ENCODE measurements around the gene LPCAT1. TPM values are rescaled to one million over a fixed set of nuclear protein-coding genes. Genes with fewer than 3 reads are reported as not detected.
"Not testable (repeated sequence)": the region's sequence is repeated elsewhere in the genome, so short reads cannot be mapped to it uniquely, and the experiment has no call there.

LPCAT1 gene
- polyA plus RNA-seq, 4 donors: 50.5 to 56.4 (median 51.4) TPM

DNA sequence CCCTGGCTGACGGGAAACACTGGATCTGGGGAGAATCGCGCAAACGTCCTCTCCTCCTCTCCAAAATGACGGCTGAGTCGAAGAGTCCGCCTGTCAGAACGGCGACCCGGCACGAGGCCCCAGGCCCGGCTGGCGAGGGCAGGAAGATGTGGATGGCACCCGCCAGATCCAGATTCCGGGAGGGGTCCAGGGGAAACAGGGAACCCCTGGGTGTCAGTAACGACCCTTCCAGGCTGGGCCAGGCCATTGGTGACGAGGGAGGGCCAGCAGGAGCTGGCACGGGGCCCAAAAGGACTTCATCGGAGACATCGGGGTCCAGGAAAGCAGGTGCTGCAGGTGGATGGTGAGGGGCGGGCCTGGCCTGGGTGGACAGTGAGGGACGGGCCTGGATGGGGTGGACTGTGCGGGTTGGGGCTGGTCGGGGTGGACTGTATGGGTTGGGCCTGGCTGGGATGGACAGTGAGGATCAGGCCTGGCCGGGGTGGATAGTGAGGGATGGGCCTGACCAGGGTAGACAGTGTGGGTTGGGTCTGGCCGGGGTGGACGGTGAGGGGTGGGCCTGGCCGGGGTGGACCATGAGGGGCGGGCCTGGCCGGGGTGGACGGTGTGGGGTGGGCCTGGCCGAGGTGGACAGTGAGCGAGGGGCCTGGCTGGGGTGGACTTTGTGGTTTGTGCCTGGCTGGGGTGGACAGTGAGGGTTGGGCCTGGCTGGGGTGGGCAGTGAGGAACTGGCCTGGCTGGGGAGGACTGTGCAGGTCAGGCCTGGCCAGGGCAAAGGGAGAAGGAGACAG, 92.5 kb downstream of the LPCAT1 start:
- DNase-seq (ENCODE audit: low read depth in 4 of 4, low spot score in 3 of 4): no peak

DNA sequence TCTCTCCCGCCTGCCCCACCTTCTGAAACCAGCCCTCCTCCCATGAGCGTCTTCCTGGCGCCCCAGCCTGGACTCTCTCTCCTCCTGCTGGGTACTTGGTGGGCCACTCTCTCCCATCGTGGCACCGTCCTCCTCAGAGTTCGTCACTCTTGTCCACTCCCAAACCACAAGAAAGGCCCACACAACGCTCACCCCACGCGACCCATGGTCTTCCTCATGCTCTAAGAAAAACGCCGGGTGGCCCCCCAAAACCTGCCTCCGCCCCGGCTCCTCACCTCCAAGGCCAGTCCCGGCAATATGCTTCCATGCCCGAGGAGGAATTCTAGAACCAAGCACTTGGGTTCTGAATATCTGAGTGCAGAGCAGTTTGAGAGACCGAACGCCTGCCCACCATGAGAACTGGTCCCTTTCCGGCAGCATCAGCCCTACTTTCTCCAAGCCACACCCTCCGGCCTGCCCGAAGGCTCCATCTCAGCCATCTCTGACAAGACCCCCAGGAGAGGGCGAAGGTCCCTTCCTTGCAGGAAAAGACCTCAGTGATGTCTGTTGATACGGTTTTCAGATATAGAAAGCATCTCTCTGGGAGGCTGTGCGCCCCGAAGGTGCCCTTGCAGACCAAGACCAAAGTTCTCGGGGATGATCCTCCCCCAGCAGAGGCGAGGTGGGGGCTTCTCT, 93.5 kb downstream of the LPCAT1 start:
- DNase-seq (ENCODE audit: low read depth in 4 of 4, low spot score in 3 of 4): no peak

DNA sequence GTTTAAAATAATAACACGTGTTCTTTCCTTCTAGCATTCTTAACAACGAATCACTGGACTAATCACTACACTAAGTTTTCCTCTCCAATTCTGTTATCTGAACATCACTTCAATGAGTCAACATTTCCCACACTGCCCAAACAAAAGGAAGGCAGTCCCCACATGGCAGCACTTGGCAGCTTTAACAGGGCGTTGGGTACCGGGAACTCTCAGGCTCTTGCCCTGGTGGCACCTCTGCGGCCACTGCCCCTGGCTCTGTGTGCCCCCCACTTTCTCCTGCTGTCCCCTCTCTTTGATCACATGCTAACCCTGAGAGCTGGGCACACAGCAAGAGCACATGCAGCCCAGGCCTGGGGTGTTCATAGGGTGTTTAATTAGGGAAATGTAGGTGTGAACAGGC, 94.3 kb downstream of the LPCAT1 start:
- no peak for DNase-seq (ENCODE audit: low read depth in 4 of 4, low spot score in 3 of 4)

DNA sequence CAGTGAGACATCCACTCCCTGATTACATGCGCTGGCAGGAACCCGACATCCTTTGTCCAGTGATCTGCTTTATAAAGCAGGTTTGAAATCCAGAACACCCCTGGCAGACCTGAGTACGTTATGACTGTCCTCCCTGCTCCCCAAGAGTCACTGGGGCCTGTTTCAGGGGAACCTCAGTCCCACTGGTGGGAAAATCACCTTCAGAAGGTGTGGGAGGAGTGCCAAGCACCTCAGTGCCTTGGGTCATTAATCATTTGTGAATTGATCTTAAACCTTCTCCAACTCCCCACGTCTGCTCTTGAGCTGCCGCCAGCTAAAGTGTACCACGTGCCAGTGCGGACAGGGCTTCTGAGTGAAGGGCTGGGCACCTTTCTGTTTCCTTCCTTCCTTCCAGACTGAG, 94.7 kb downstream of the LPCAT1 start:
- no peak for DNase-seq (ENCODE audit: low read depth in 4 of 4, low spot score in 3 of 4)

DNA sequence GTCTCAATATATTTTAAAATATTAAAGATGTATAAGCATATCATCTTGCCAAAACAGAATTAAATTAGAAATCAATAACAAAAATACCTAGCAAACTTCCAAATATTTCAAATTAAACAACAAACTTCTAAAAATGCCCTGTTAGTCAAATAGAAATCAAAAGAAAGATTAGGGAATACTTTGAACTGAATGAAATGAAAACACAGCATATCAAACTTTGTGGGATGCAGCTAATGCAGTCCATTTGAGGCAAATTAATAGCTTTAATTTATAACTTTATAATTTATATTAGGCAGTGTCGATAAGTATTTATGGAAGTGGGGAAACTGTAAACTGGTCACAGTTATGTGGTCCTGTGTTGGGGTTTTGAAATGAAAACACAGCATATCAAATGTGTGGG, 95.7 kb downstream of the LPCAT1 start:
- DNase-seq (ENCODE audit: low read depth in 4 of 4, low spot score in 3 of 4): no peak

DNA sequence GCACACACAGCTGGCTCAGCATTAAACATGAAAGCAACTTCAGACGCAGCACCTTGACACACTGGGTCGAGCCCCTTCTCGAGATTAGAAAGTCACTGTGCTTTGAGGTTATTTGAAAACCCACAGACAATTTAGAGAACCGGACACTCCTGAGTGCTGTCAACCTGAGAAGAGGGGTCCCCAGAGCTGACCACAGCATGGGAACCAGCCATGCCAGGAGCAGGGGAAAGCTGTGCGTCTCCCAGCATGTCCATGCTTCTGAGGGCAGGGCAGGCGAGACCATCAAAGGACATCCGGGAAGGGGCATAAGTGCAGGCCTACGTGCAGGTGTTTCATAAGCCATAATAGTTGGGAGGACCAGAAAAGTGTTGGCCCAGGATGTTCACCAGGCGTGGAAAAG, 99.0 kb downstream of the LPCAT1 start:
- no peak for DNase-seq (ENCODE audit: low read depth in 4 of 4, low spot score in 3 of 4)

DNA sequence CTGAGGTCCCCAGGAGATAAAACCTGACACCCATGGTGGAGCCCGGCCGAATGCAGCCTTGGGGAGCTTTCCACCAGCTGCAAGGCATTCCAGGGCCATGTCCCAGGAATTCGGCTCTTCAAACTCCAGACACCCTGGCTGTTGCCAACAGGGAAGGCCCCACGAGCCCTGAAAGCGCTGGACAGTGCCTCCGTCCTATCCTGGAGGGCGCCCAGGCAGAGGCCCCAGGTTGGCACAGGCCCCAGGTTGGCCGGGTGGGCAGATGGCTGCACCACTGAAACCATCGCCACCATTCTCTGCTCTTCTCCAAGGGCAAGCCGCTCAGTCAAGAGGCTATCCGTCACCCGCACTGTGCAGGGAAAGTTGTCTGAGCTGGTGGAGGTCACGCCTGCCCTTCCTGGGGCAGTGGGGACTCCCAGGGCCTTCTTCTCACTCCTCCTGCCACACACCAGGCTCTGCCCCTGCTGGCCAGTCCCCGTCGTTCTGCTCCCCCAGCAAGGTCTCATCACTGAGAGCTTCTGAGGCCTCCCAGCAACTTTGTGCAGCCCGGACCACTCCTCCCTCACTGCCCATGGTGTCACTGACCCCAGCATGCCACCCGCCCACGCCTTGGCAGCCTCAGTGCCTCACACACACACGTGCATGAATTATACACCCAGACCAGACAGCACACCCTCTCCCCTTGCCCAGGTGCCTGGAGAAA, 99.7 kb downstream of the LPCAT1 start:
- DNase-seq (ENCODE audit: low read depth in 4 of 4, low spot score in 3 of 4): no peak

DNA sequence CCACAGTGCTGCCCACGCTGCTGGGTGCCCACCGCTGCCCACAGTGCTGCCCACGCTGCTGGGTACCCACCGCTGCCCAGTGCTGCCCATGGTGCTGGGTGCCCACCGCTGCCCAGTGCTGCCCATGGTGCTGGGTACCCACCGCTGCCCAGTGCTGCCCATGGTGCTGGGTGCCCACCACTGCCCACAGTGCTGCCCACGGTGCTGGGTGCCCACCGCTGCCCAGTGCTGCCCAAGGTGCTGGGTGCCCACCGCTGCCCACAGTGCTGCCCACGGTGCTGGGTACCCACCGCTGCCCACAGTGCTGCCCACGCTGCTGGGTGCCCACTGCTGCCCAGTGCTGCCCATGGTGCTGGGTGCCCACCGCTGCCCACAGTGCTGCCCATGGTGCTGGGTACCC, 101.2 kb downstream of the LPCAT1 start:
- not testable (repeated sequence) for DNase-seq (ENCODE audit: low read depth in 4 of 4, low spot score in 3 of 4)

DNA sequence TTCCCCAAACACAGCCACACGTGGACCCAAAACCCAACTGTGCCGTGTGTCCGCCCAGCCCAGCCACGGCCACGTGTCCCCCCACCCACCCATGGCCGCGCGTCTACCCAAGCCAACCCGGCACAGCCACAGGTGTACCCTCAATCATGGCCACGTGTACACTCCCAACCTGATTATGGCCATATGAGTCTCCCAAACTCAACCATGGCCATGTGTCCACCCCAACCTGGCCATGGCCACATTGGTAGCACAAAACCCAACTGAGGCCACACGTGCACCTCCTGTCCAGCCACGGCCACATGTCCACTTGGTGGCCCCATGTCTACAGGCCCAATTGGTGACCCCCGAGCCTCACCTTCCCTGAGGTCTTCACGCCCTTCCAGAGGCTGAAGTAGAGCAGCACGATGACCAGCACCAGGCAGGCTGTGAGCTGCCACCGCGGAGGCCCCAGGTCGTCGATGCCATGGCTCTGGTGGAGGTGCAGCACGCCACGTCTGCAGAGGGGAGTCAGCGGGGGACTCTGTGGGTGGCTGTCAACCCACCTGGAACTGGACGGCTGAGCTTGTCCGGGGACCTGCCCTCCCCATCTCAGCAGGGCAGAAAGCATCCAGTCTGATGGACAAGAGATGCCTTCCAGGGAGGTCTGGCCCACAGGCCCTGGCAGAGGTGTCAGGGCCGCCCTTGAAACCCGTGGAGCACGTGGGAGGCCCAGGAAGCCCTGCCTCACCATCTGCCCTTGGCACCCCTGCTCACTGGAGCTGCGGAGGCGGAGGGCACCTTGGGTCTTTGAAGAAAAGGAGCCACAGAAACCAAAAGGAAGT, 102.0 kb downstream of the LPCAT1 start:
- DNase-seq (ENCODE audit: low read depth in 4 of 4, low spot score in 3 of 4): no peak

DNA sequence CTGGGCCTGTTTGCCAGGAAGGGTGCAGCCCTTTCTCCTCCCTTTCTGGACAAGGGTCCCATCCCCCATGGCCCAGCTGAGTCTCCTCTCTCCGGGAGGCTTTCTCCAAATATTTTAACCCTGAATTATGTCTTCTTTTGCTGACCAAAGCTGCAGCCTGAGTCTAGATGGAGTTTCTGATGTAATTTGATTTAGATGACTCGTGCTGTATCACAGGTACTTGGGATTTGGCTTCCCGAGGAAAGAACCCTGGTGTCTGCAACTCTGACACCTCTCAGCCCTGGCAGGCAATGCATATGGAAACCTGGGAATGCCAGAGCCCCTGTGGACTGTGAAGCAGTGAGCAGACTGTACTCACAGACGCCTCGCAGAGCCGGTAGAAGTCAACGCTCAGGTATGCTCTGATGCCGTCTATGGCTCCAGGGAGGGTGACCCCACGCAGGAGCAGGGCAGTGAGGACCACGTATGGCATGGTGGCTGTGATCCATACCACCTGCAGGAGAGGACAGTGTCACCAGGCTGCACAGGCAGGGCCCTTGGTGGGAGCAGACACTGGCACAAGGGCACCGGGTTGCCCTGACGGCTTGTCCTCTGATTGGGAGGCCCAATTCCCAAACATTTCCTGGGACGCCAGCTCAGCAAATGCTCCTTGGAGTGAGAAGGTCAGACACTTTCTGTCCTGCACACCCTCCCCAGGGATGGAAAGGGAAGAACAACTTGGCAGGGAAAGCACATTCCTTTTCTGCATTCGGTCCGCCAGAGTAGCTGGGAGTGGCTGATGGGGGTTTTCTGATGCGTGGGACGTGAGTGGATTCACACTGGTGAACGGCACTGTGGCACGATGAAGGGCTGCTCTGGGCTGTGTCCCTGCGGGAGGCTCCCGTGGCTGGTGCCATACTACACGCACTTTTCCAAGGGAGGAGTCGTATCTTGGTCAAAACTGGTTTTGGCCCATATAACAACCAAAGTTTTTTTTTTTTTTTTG, 103.3 kb downstream of the LPCAT1 start:
- DNase-seq (ENCODE audit: low read depth in 4 of 4, low spot score in 3 of 4): no peak

DNA sequence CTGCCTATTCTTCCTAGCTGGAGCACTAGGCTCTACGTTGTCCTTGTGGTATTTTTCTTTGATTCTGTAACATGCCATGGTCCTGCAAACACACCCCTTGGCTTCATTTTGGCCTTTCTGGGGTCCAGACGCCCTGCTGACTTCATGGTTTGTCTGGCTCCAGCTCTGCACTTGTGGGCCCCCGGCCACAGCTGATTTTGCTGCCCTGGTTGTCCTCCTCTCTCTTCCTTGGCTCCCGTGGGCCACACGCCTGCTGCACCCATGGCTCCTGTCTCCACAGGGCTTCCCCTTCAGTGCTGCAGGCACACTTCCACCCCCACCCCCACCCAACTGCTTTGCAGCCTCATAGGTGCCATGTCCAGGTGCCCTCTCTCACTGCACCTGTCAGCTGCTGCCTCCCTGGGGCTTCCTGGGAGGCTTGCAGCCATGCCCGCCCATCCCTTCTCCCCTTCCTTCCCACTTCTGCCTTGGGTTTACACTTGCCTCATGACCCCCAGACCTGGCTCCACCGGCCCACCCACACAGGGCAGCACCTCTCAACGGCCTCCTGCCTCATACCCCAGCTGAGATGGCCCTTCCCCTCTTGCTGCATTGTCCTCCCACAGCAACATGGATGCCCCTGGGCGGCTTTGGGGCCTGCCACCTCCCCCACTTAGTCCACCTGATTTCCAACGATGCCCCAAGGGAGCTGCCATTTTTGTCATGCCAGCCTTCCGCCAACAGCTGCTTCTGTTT, 104.1 kb downstream of the LPCAT1 start:
- no peak for DNase-seq (ENCODE audit: low read depth in 4 of 4, low spot score in 3 of 4)

DNA sequence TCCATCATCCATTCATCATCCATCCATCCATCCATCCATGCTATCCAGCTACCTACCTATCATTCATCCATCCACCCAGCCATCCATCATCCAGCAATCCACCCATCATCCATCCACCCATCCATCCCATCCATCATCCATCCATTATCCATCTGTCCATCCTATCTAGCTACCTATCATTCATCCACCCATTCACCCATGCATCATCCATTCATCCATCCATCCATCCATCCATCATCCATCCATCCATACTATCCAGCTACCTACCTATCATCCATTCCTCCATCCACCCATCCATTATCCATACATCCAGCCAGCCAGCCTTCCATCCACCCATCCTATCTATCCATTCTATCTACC, 104.9 kb downstream of the LPCAT1 start:
- DNase-seq (ENCODE audit: low read depth in 4 of 4, low spot score in 3 of 4): no peak

DNA sequence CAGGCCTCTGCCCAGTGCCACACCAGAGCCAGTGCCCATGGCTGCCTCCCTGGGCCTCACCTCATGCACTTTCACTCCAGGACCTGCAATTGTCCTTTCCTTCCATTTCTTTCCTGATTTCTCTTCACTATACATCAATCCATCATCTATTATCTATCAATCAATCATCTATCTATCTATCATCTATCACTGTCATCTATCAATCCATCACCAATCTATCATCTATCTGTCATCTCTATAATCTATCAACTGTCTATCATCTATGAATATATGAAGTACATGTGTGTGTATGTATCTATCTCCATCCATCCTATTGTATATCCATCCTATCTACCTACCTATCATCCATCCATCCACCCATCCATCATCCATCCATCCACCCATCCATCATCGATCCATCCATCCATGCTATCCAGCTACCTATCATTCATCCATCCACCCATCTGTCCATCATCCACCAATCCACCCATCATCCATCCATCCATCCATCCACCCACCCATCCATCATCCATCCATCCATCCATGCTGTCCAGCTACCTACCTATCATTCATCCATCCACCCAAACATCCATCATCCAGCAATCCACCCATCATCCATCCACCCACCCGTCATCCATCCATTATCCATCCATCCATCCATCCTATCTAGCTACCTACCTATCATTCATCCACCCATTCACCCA, 105.4 kb downstream of the LPCAT1 start:
- DNase-seq (ENCODE audit: low read depth in 4 of 4, low spot score in 3 of 4): no peak

DNA sequence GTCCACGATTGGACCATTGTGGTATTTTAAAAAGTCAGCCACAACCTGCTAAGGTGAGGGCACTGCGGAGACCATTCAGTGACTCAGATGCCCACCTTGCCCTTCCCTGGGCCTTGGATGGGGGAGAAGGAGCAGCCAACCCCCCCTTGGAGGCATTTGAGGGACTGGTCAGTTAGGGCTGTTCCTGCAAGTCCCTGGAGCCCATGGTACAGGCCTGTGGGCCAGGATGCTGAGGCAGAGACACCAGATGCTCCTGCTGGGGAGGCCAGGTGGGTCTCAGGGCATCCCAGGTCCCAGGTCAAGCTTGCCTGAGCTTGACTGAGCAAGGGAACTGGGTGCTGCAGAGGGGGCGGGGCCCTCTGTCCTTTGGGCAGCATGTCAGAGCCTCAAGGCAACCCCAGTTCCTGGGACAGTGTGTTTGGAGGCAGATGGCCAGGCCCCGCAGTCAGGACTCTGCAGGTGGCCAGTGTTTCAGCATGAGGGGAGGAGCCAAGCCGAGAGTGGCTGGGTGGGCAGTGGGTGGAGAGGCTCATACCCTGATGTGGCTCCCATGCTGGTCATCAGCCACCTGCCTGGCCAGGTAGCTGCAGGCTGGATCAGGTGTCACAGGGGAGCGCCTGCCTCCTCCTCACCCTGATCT, 106.1 kb downstream of the LPCAT1 start:
- DNase-seq (ENCODE audit: low read depth in 4 of 4, low spot score in 3 of 4): no peak

DNA sequence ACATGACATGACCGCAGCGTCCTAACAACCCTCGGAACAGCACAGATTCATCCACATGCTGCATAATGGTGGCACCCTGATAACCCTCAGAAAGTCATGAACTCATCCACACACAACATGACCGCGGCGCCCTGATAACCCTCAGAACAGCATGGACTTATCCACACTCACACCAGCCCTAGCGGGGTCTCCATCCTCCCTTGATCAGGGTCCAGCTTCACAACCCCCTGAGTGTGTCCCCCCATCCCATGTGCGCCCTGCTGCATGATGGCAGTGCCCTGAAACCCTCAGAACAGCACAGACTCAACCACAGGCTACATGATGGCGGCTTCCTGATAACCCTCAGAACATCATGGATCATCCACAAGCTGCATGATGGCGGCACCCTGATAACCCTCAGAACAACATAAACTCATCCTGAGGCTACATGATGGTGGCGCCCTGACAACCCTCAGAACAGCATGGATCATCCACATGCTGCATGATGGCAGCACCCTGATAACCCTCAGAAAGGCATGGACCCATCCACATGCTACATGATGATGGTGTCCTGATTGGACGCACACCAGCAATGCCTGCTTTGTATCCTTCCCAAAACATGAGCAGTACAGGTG, 106.8 kb downstream of the LPCAT1 start:
- no peak for DNase-seq (ENCODE audit: low read depth in 4 of 4, low spot score in 3 of 4)

DNA sequence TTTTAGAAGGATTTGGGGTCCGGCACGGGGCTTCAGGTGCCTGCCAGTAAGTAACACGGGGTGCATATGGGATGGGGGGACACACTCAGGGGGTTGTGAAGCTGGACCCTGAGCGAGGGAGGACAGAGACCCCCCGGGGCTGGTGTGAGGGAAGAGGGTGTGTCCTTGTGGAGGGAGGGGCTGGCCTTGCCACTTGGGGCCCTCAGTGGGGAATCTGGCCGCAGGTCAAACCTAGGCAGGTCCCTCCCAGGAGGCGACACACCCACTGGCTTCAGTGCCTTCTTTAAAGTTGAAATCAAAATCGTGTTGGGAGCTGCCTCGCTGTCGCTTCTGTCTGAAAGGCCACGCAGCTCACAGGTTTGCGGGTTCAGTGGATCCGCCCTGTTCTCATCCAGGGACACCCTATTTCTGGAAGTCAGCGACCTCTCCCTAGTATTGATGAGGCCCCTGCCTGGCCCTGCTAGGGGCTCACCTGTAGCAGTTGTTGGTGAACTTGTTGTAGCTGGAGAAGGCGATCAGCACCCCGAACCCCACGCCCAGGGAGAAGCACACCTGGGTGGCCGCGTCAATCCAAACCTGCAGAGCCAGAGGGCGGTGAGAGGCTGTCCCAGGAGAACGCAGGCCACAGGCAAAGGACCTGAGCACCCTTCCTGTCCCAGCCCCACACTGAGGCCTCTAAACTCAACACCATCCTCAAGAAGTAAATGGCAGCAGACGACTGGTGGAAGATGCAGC, 108.0 kb downstream of the LPCAT1 start:
- DNase-seq (ENCODE audit: low read depth in 4 of 4, low spot score in 3 of 4): no peak

DNA sequence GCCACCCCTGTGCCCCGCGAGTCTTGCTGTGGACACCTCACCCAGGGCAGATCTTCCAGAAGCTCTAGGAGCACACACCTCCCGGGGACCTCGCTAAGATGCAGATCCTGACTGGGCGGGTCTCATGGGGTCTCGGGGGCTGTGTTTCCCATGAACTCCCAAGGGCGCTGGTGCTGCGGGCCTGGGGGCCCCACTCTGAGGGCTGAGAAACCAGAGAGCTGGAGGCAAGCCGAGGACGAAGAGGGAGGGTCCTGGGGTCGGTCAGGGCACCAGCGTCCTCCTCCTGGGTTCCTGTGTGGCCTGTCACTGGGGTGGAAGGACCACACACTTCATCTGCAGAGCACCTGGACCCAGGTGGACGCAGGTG, 108.7 kb downstream of the LPCAT1 start:
- no peak for DNase-seq (ENCODE audit: low read depth in 4 of 4, low spot score in 3 of 4)

All from left renal pelvis (tissue), 4 donors.